Neural crest cell (in vitro differentiated cells): ENCODE measurements around the gene URGCP. TPM values are rescaled to one million over a fixed set of nuclear protein-coding genes. Genes with fewer than 3 reads are reported as not detected.

Experiments
- DNase-seq: peaks from one replicate; pipeline ENCODE4 v3.0.0; 2021; ENCODE audit warnings: low read depth, mixed read lengths, low spot score
- H3K27ac Mint-ChIP-seq: one replicate; pipeline ENCODE4 v1.8.0; 2021; ENCODE audit warnings: mild to moderate bottlenecking, mixed read lengths; ENCODE audit not compliant: unreplicated experiment
- H3K27me3 Mint-ChIP-seq: 2 replicates; pipeline ENCODE4 v1.8.0; 2021; ENCODE audit warnings: low read depth, mild to moderate bottlenecking, mixed read lengths
- H3K36me3 Mint-ChIP-seq: 2 replicates; pipeline ENCODE4 v1.8.0; 2021; ENCODE audit warnings: low read depth, mild to moderate bottlenecking, mixed read lengths
- H3K4me1 Mint-ChIP-seq: 2 replicates; pipeline ENCODE4 v1.8.0; 2021; ENCODE audit warnings: mixed read lengths
- H3K4me3 Mint-ChIP-seq: one replicate; pipeline ENCODE4 v1.8.0; 2021; ENCODE audit warnings: mild to moderate bottlenecking, mixed read lengths
- H3K9me3 Mint-ChIP-seq: 2 replicates; pipeline ENCODE4 v1.8.0; 2021; ENCODE audit warnings: mixed read lengths
- CTCF ChIP-seq: fragments of 200-600 bp; sonication (generic); conservative IDR thresholded peaks from 2 replicates; pipeline ENCODE4 v1.5.0; 2021; ENCODE audit warnings: antibody characterized with exemption, mild to moderate bottlenecking
- total RNA-seq: library from RNA; stranded (reverse); gene quantifications from 2 replicates; pipeline ENCODE4 v1.2.1, GENCODE V29; 2021

URGCP gene
- total RNA-seq, 1 donor from 2014 or later: 30.0 TPM

GRCh38 chr7:43851805-43852204 is 54.6 kb downstream of the URGCP start:
- TF ChIP-seq CTCF: no peak
- Mint-ChIP-seq H3K27ac (no peak overlapping the region), H3K27me3 (no peaks in the 10 kb centered on the region), H3K9me3 (no peaks in the 10 kb centered on the region), H3K4me1 (no peaks in the 10 kb centered on the region), H3K4me3 (no peak overlapping the region), H3K36me3 (no peaks in the 10 kb centered on the region)
- no peak for DNase-seq

GRCh38 chr7:43850348-43851116 is 55.9 kb downstream of the URGCP start:
- H3K4me1 Mint-ChIP-seq: no peaks in the 10 kb centered on the region
- no peaks in the 10 kb centered on the region for H3K27me3 Mint-ChIP-seq
- H3K27ac Mint-ChIP-seq: no peak overlapping the region
- no peak for TF ChIP-seq CTCF
- DNase-seq: no peak
- no peaks in the 10 kb centered on the region for H3K36me3 Mint-ChIP-seq
- H3K9me3 Mint-ChIP-seq: no peaks in the 10 kb centered on the region
- H3K4me3 Mint-ChIP-seq: no peak overlapping the region

- no peaks in the 10 kb centered on the region for H3K27me3 Mint-ChIP-seq
- no peak for DNase-seq
- no peaks in the 10 kb centered on the region for H3K4me1 Mint-ChIP-seq
- H3K9me3 Mint-ChIP-seq: no peaks in the 10 kb centered on the region
- H3K36me3 Mint-ChIP-seq: no peaks in the 10 kb centered on the region
- no peak for TF ChIP-seq CTCF
- no peak overlapping the region for H3K27ac Mint-ChIP-seq
- no peak overlapping the region for H3K4me3 Mint-ChIP-seq
Measured at GRCh38 chr7:43849047-43849446, 57.3 kb downstream of the URGCP start.

- H3K27ac Mint-ChIP-seq: no peak overlapping the region
- H3K4me3 Mint-ChIP-seq: no peak overlapping the region
- H3K4me1 Mint-ChIP-seq: no peaks in the 10 kb centered on the region
- H3K36me3 Mint-ChIP-seq: no peaks in the 10 kb centered on the region
- no peak for TF ChIP-seq CTCF
- H3K27me3 Mint-ChIP-seq: no peaks in the 10 kb centered on the region
- H3K9me3 Mint-ChIP-seq: no peaks in the 10 kb centered on the region
- no peak for DNase-seq
Measured at GRCh38 chr7:43847496-43847895, 58.9 kb downstream of the URGCP start.

GRCh38 chr7:43844662-43845061 is 61.7 kb downstream of the URGCP start:
- Mint-ChIP-seq H3K9me3 (no peaks in the 10 kb centered on the region), H3K36me3 (no peaks in the 10 kb centered on the region), H3K27ac (no peak overlapping the region), H3K4me1 (no peaks in the 10 kb centered on the region), H3K4me3 (no peak overlapping the region), H3K27me3 (peaks cover 6% of the 10 kb centered on the region)
- TF ChIP-seq CTCF: no peak
- DNase-seq: no peak
